ENCODE data around the gene SCARB1. TPM values are rescaled to one million over a fixed set of nuclear protein-coding genes. Genes with fewer than 3 reads are reported as not detected.

SCARB1 gene
- total RNA-seq, 1 donor from 2014 or later: 25.8 TPM

GRCh38 chr12:124853781-124854636 is 9.7 kb downstream of the SCARB1 start:
- Mint-ChIP-seq H3K4me1 (ENCODE audit: low read depth) (peaks cover 2% of the 10 kb centered on the region), H3K36me3 (ENCODE audit: low read depth) (no peaks in the 10 kb centered on the region), H3K9me3 (no peaks in the 10 kb centered on the region), H3K4me3 (ENCODE audit: low read depth) (no peak overlapping the region), H3K27ac (no peak overlapping the region), H3K27me3 (ENCODE audit: low read depth) (no peaks in the 10 kb centered on the region)
- intact Hi-C loops (cut with micrococcal nuclease): no loop called here
- DNase-seq (ENCODE audit: low spot score): no peak

GRCh38 chr12:124852911-124853427 is 10.7 kb downstream of the SCARB1 start:
- no peak overlapping the region for H3K4me3 Mint-ChIP-seq (ENCODE audit: low read depth)
- no peaks in the 10 kb centered on the region for H3K9me3 Mint-ChIP-seq
- intact Hi-C loops (cut with micrococcal nuclease): no loop called here

GRCh38 chr12:124852329-124852831 is 11.3 kb downstream of the SCARB1 start:
- H3K27me3 Mint-ChIP-seq (ENCODE audit: low read depth): no peaks in the 10 kb centered on the region
- no peaks in the 10 kb centered on the region for H3K9me3 Mint-ChIP-seq
- H3K27ac Mint-ChIP-seq: no peak overlapping the region
- H3K4me1 Mint-ChIP-seq (ENCODE audit: low read depth): peaks cover 2% of the 10 kb centered on the region
- no peak overlapping the region for H3K4me3 Mint-ChIP-seq (ENCODE audit: low read depth)
- DNase-seq (ENCODE audit: low spot score): no peak
- H3K36me3 Mint-ChIP-seq (ENCODE audit: low read depth): no peaks in the 10 kb centered on the region
- intact Hi-C loops (cut with micrococcal nuclease): no loop called here

More at GRCh38 chr12:124852911-124853427, 10.7 kb downstream of the SCARB1 start:
- H3K4me1 Mint-ChIP-seq (ENCODE audit: low read depth): peaks cover 2% of the 10 kb centered on the region
- H3K27me3 Mint-ChIP-seq (ENCODE audit: low read depth): no peaks in the 10 kb centered on the region
- no peak for DNase-seq (ENCODE audit: low spot score)
- no peaks in the 10 kb centered on the region for H3K36me3 Mint-ChIP-seq (ENCODE audit: low read depth)
- no peak overlapping the region for H3K27ac Mint-ChIP-seq

GRCh38 chr12:124851342-124851741 is 12.3 kb downstream of the SCARB1 start:
- no peaks in the 10 kb centered on the region for H3K9me3 Mint-ChIP-seq
- DNase-seq (ENCODE audit: low spot score): no peak
- no peaks in the 10 kb centered on the region for H3K27me3 Mint-ChIP-seq (ENCODE audit: low read depth)
- H3K4me3 Mint-ChIP-seq (ENCODE audit: low read depth): no peak overlapping the region
- intact Hi-C loops (cut with micrococcal nuclease): no loop called here
- H3K4me1 Mint-ChIP-seq (ENCODE audit: low read depth): peaks cover 5% of the 10 kb centered on the region
- H3K36me3 Mint-ChIP-seq (ENCODE audit: low read depth): no peaks in the 10 kb centered on the region
- no peak overlapping the region for H3K27ac Mint-ChIP-seq

GRCh38 chr12:124849382-124849781 is 14.3 kb downstream of the SCARB1 start:
- no peaks in the 10 kb centered on the region for H3K36me3 Mint-ChIP-seq (ENCODE audit: low read depth)
- H3K4me3 Mint-ChIP-seq (ENCODE audit: low read depth): no peak overlapping the region
- H3K4me1 Mint-ChIP-seq (ENCODE audit: low read depth): peaks cover 5% of the 10 kb centered on the region
- H3K27me3 Mint-ChIP-seq (ENCODE audit: low read depth): no peaks in the 10 kb centered on the region
- no peak overlapping the region for H3K27ac Mint-ChIP-seq
- DNase-seq (ENCODE audit: low spot score): no peak
- H3K9me3 Mint-ChIP-seq: no peaks in the 10 kb centered on the region
- intact Hi-C loops (cut with micrococcal nuclease): no loop called here

- H3K27ac Mint-ChIP-seq: no peak overlapping the region
- no peaks in the 10 kb centered on the region for H3K9me3 Mint-ChIP-seq
- no peaks in the 10 kb centered on the region for H3K27me3 Mint-ChIP-seq (ENCODE audit: low read depth)
- DNase-seq (ENCODE audit: low spot score): no peak
- H3K4me3 Mint-ChIP-seq (ENCODE audit: low read depth): no peak overlapping the region
- intact Hi-C loops (cut with micrococcal nuclease): no loop called here
- no peaks in the 10 kb centered on the region for H3K36me3 Mint-ChIP-seq (ENCODE audit: low read depth)
- peaks cover 5% of the 10 kb centered on the region for H3K4me1 Mint-ChIP-seq (ENCODE audit: low read depth)
These were observed 14.9 kb downstream of the SCARB1 start for GRCh38 chr12:124848621-124849380.

GRCh38 chr12:124847113-124848074 is 16.3 kb downstream of the SCARB1 start:
- Mint-ChIP-seq H3K27me3 (ENCODE audit: low read depth) (no peaks in the 10 kb centered on the region), H3K4me3 (ENCODE audit: low read depth) (no peak overlapping the region), H3K4me1 (ENCODE audit: low read depth) (peaks cover 4% of the 10 kb centered on the region), H3K36me3 (ENCODE audit: low read depth) (no peaks in the 10 kb centered on the region), H3K9me3 (no peaks in the 10 kb centered on the region), H3K27ac (no peak overlapping the region)
- intact Hi-C loops (cut with micrococcal nuclease): no loop called here
- no peak for DNase-seq (ENCODE audit: low spot score)

GRCh38 chr12:124844411-124845397 is 19.0 kb downstream of the SCARB1 start:
- no peak for DNase-seq (ENCODE audit: low spot score)
- H3K4me1 Mint-ChIP-seq (ENCODE audit: low read depth): peaks cover 3% of the 10 kb centered on the region
- H3K4me3 Mint-ChIP-seq (ENCODE audit: low read depth): no peak overlapping the region
- intact Hi-C loops (cut with micrococcal nuclease): no loop called here
- H3K9me3 Mint-ChIP-seq: no peaks in the 10 kb centered on the region
- H3K27ac Mint-ChIP-seq: no peak overlapping the region
- H3K36me3 Mint-ChIP-seq (ENCODE audit: low read depth): no peaks in the 10 kb centered on the region
- H3K27me3 Mint-ChIP-seq (ENCODE audit: low read depth): no peaks in the 10 kb centered on the region

GRCh38 chr12:124842800-124843510 is 20.7 kb downstream of the SCARB1 start:
- Mint-ChIP-seq H3K4me1 (ENCODE audit: low read depth) (peaks cover 5% of the 10 kb centered on the region), H3K27ac (no peak overlapping the region), H3K27me3 (ENCODE audit: low read depth) (no peaks in the 10 kb centered on the region), H3K36me3 (ENCODE audit: low read depth) (no peaks in the 10 kb centered on the region), H3K4me3 (ENCODE audit: low read depth) (no peak overlapping the region), H3K9me3 (no peaks in the 10 kb centered on the region)
- intact Hi-C loops (cut with micrococcal nuclease): no loop called here
- DNase-seq (ENCODE audit: low spot score): no peak

GRCh38 chr12:124842073-124842749 is 21.5 kb downstream of the SCARB1 start:
- Mint-ChIP-seq H3K4me1 (ENCODE audit: low read depth) (peaks cover 5% of the 10 kb centered on the region), H3K27me3 (ENCODE audit: low read depth) (no peaks in the 10 kb centered on the region), H3K9me3 (no peaks in the 10 kb centered on the region), H3K4me3 (ENCODE audit: low read depth) (no peak overlapping the region), H3K27ac (no peak overlapping the region), H3K36me3 (ENCODE audit: low read depth) (no peaks in the 10 kb centered on the region)
- DNase-seq (ENCODE audit: low spot score): no peak
- intact Hi-C loops (cut with micrococcal nuclease): no loop called here
